LNCaP clone FGC (cell line): ENCODE data around the gene RAB14.

Experiments
- DNase-seq: peaks from one replicate; pipeline ENCODE4 v3.0.0-alpha.2; 2011; ENCODE audit warnings: low read depth
- H3K4me3 ChIP-seq: 2 replicates; pipeline ENCODE4 v1.5.1; 2011; ENCODE audit warnings: mild to moderate bottlenecking, low read depth, low read length, control low read depth
- TF ChIP-seq, protein P1 (sequence below): IDR thresholded peaks from 2 replicates; pipeline ENCODE4 v1.5.1; 2012; ENCODE audit warnings: mild to moderate bottlenecking; ENCODE audit not compliant: control insufficient read depth, insufficient read depth; ENCODE audit errors: extremely low read depth

The RAB14 gene

DNA sequence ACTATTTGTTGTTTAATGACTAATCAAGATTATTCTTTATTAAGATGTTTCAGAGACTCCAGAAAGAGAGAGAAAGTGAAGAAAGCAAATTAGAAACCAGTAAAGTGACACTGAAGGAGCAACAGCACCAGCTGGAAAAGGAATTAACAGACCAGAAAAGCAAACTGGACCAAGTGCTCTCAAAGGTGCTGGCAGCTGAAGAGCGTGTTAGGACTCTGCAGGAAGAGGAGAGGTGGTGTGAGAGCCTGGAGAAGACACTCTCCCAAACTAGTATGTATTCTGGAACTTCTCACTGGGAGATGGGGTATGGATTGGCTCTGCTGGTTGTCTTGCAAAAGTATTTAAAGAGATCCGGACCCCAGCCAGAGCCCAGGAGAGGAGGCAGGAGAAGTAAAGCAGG, 33.6 kb downstream of the RAB14 start:
- no peak for DNase-seq
- no peak overlapping the region for H3K4me3 ChIP-seq
- TF ChIP-seq, protein P1, sequence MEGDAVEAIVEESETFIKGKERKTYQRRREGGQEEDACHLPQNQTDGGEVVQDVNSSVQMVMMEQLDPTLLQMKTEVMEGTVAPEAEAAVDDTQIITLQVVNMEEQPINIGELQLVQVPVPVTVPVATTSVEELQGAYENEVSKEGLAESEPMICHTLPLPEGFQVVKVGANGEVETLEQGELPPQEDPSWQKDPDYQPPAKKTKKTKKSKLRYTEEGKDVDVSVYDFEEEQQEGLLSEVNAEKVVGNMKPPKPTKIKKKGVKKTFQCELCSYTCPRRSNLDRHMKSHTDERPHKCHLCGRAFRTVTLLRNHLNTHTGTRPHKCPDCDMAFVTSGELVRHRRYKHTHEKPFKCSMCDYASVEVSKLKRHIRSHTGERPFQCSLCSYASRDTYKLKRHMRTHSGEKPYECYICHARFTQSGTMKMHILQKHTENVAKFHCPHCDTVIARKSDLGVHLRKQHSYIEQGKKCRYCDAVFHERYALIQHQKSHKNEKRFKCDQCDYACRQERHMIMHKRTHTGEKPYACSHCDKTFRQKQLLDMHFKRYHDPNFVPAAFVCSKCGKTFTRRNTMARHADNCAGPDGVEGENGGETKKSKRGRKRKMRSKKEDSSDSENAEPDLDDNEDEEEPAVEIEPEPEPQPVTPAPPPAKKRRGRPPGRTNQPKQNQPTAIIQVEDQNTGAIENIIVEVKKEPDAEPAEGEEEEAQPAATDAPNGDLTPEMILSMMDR, result no peak

DNA sequence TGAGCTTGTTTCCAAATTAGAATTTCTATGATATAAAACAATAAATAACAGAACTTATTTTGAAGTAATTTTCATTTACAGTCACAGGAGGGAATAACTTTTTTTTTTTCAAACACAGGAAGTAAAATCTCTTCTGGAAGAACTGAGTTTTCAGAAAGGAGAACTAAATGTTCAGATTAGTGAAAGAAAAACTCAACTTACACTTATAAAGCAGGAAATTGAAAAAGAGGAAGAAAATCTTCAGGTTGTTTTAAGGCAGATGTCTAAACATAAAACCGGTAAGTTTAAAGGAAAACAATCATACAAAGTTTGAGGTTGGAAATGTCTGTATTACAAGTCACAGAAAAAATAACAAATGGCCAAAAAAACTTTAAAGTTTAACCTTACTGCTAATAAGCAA, 41.6 kb downstream of the RAB14 start:
- H3K4me3 ChIP-seq, result no peak overlapping the region
- no peak for DNase-seq
- TF ChIP-seq, protein P1, result no peak

DNA sequence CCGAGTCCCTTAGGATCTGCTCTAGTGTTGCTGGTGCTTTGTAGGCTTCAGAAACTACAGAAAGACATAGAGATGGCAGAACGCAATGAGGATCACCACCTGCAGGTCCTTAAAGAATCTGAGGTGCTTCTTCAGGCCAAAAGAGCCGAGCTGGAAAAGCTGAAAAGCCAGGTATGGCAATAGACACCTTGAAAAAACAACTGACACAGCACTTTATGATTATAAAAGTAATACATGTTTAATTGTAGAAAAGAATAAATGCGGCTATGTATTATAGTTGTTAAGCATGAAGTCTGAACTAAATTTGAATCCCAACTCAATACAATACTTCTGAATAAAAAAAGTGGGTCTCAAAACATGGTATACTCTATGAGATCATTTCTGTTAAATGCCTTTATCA, 43.7 kb downstream of the RAB14 start:
- TF ChIP-seq, protein P1, result no peak
- no peak for DNase-seq
- no peak overlapping the region for H3K4me3 ChIP-seq

DNA sequence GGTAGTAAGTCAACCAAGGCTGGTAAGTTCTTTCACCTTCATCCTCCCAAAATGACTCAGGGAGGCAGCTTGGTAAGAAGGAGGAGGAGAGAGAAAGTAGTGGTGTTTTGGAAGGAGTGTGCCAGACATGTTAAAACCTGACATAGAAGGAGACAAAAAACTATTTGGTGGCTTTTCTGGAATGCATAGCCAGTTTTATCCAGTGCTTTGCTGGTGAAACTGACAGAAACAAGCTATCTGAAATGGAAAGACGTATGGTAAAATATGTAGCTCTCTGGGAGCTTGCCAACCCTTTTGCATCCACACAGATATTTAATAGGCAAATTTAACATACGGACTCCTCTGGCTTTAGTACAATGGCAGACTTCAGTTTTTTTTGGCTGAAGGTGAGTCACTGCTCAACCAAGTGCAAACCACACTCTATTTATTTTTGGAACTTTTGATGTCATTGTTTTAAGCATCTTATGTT, 45.4 kb downstream of the RAB14 start:
- H3K4me3 ChIP-seq, result no peak overlapping the region
- TF ChIP-seq, protein P1, result no peak
- no peak for DNase-seq

DNA sequence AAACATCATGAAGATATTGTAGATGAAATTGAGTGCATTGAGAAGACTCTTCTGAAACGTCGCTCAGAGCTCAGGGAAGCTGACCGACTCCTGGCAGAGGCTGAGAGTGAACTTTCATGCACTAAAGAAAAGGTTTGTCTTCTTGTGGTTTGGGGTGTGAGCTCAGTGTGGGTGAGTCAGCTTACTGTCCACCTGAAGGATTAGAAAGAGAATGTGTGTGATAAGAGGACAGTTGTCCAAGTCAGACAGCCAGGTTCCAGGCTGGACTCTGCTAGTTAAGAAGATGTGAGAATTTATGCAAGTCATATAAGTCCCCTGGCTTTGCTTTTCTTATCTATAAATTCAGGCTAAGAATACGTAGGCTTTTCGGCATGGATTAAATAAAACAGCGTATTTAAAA, 46.9 kb downstream of the RAB14 start:
- TF ChIP-seq, protein P1, result no peak

DNA sequence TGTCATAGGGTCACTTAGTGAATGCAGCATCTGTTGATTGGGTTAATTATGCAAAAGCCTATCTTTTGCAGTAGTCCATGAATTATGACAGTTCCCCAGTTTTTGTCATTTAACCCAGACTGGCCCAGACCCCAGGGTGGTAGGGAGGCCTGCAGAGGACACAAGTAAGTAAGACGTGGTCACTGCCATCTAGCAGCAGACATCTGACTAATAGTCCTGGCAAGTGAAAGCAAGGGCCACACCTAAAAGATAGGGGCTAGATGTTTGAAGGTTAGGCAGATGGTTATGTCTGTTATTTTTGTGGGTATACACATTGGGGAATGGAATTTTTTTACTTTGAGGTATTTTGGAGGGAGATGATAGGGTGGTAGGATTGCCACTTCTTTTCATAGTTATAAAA, 48.0 kb downstream of the RAB14 start:
- DNase-seq, result no peak
- TF ChIP-seq, protein P1, result no peak
- no peak overlapping the region for H3K4me3 ChIP-seq

More for the DNA sequence above, 46.9 kb downstream of the RAB14 start:
- H3K4me3 ChIP-seq, result no peak overlapping the region
- no peak for DNase-seq

DNA sequence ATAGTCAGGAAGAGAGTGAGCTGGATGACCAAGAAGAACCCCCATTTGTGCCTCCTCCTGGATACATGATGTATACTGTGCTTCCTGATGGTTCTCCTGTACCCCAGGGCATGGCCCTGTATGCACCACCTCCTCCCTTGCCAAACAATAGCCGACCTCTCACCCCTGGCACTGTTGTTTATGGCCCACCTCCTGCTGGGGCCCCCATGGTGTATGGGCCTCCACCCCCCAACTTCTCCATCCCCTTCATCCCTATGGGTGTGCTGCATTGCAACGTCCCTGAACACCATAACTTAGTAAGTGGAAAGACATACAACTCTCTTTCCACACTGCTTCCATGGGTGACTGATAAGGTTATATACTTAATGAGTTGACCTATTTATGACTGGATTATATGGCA, 51.5 kb downstream of the RAB14 start:
- no peak for DNase-seq
- H3K4me3 ChIP-seq, result no peak overlapping the region
- TF ChIP-seq, protein P1, result no peak
